PC-3 (cell line): ENCODE results near the gene SRP68.

Source experiments
- EZH2 ChIP-seq: fragments of 300-600 bp; sonication (generic); IDR thresholded peaks from one replicate; pipeline ENCODE4 v1.6.1; 2017; ENCODE audit warnings: antibody characterized with exemption, mild to moderate bottlenecking, low read length; ENCODE audit not compliant: unreplicated experiment
- EZH2phosphoT487 ChIP-seq: fragments of 300-600 bp; sonication (generic); IDR thresholded peaks from 2 replicates; pipeline ENCODE4 v1.6.1; 2018; ENCODE audit warnings: mild to moderate bottlenecking, antibody characterized with exemption, low read length, borderline replicate concordance
- TF ChIP-seq, protein P1 (sequence below): fragments of 300-600 bp; sonication (generic); conservative IDR thresholded peaks from 2 replicates; pipeline ENCODE4 v1.5.1; 2017; ENCODE audit warnings: antibody characterized with exemption, low read depth, mild to moderate bottlenecking, low read length

GRCh38 chr17:76089680-76090516 is 17.6 kb upstream of the SRP68 start:
- TF ChIP-seq, protein P1, sequence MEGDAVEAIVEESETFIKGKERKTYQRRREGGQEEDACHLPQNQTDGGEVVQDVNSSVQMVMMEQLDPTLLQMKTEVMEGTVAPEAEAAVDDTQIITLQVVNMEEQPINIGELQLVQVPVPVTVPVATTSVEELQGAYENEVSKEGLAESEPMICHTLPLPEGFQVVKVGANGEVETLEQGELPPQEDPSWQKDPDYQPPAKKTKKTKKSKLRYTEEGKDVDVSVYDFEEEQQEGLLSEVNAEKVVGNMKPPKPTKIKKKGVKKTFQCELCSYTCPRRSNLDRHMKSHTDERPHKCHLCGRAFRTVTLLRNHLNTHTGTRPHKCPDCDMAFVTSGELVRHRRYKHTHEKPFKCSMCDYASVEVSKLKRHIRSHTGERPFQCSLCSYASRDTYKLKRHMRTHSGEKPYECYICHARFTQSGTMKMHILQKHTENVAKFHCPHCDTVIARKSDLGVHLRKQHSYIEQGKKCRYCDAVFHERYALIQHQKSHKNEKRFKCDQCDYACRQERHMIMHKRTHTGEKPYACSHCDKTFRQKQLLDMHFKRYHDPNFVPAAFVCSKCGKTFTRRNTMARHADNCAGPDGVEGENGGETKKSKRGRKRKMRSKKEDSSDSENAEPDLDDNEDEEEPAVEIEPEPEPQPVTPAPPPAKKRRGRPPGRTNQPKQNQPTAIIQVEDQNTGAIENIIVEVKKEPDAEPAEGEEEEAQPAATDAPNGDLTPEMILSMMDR, result no peak
- TF ChIP-seq EZH2 (no peak), EZH2phosphoT487 (no peak)
